WTC11 (cell line): ENCODE measurements around the gene SLC12A2.

Experiments used
- CBFB ChIP-seq: sonication (generic); formaldehyde crosslinking; IDR thresholded peaks from 2 replicates; pipeline ENCODE4 v1.8.1; 2022; ENCODE audit warnings: mild to moderate bottlenecking, low read depth, missing genetic modification reagents
- CTCF ChIP-seq: fragments of 200-600 bp; IDR thresholded peaks from 2 replicates; pipeline ENCODE4 v1.8.0; 2022; ENCODE audit warnings: antibody characterized with exemption
- ESRRA ChIP-seq: sonication (generic); formaldehyde crosslinking; IDR thresholded peaks from 2 replicates; pipeline ENCODE4 v1.8.1; 2022; ENCODE audit warnings: mild to moderate bottlenecking, missing genetic modification reagents, borderline replicate concordance
- FOXK1 ChIP-seq: sonication (generic); formaldehyde crosslinking; IDR thresholded peaks from 2 replicates; pipeline ENCODE4 v1.8.0; 2022; ENCODE audit warnings: mild to moderate bottlenecking, moderate library complexity, missing genetic modification reagents
- JUN ChIP-seq: sonication (generic); formaldehyde crosslinking; IDR thresholded peaks from 2 replicates; pipeline ENCODE4 v1.8.0; 2023; ENCODE audit warnings: mild to moderate bottlenecking, missing genetic modification reagents
- PREB ChIP-seq: sonication (generic); formaldehyde crosslinking; IDR thresholded peaks from 2 replicates; pipeline ENCODE4 v1.8.1; 2022; ENCODE audit warnings: mild to moderate bottlenecking, missing genetic modification reagents, moderate library complexity, borderline replicate concordance
- RELA ChIP-seq: sonication (generic); formaldehyde crosslinking; IDR thresholded peaks from 2 replicates; pipeline ENCODE4 v1.8.1; 2022; ENCODE audit warnings: missing genetic modification reagents, mild to moderate bottlenecking, borderline replicate concordance
- USF1 ChIP-seq: sonication (generic); formaldehyde crosslinking; IDR thresholded peaks from 2 replicates; pipeline ENCODE4 v1.8.0; 2022; ENCODE audit warnings: mild to moderate bottlenecking, missing genetic modification reagents
- USF2 ChIP-seq: sonication (generic); formaldehyde crosslinking; IDR thresholded peaks from 2 replicates; pipeline ENCODE4 v1.8.1; 2023; ENCODE audit warnings: mild to moderate bottlenecking, missing genetic modification reagents, moderate library complexity
- ZNF121 ChIP-seq: sonication (generic); formaldehyde crosslinking; IDR thresholded peaks from 2 replicates; pipeline ENCODE4 v1.8.0; 2023; ENCODE audit warnings: missing genetic modification reagents
- ZNF423 ChIP-seq: fragments of 250-450 bp; sonication (Bioruptor Pico); IDR thresholded peaks from 2 replicates; pipeline ENCODE4 v2.1.2; 2022; ENCODE audit warnings: mild to moderate bottlenecking, moderate library complexity

- no peak for TF ChIP-seq CTCF
- no peak for TF ChIP-seq ESRRA (CRISPR knock-in tag)
- no peak for TF ChIP-seq RELA (CRISPR knock-in tag)
- TF ChIP-seq PREB, result no peak
- no peak for TF ChIP-seq ZNF121 (CRISPR knock-in tag)
- no peak for TF ChIP-seq FOXK1 (CRISPR knock-in tag)
- TF ChIP-seq ZNF423 (CRISPR knock-in tag), result no peak
- no peak for TF ChIP-seq USF1 (CRISPR knock-in tag)
- no peak for TF ChIP-seq JUN
- TF ChIP-seq USF2 (CRISPR knock-in tag), result no peak
- no peak for TF ChIP-seq CBFB (CRISPR knock-in tag)
These were observed 73.0 kb downstream of the SLC12A2 start for GRCh38 chr5:128156521-128156920.
